Activated T-cell treated with anti-CD3 and anti-CD28 coated beads for 48 hours (primary cell): Measurements from ENCODE around the gene RCC1.
"Not testable (repeated sequence)": the region's sequence is repeated elsewhere in the genome, so short reads cannot be mapped to it uniquely, and the experiment has no call there.

ENCODE experiments used
- DNase-seq: peaks from one replicate; pipeline ENCODE4 v3.0.0-alpha.2; 2020; ENCODE audit warnings: low read depth

RCC1 gene

GRCh38 chr1:28510970-28511440, 5.2 kb downstream of the RCC1 start:
- no peak for DNase-seq

GRCh38 chr1:28512058-28512611, 6.3 kb downstream of the RCC1 start:
- DNase-seq = peak; percentile 36

- DNase-seq = not testable (repeated sequence)
Observed at GRCh38 chr1:28514445-28514933, 8.6 kb downstream of the RCC1 start.

- DNase-seq = no peak
Observed at GRCh38 chr1:28516518-28516956, 10.7 kb downstream of the RCC1 start.

- no peak for DNase-seq
Observed at GRCh38 chr1:28517649-28517999, 11.8 kb downstream of the RCC1 start.

GRCh38 chr1:28518000-28518744, 12.3 kb downstream of the RCC1 start:
- peak; percentile 91 for DNase-seq

- peak; percentile 52 for DNase-seq
Observed at GRCh38 chr1:28518745-28519341, 13.0 kb downstream of the RCC1 start.

GRCh38 chr1:28519946-28520725, 14.3 kb downstream of the RCC1 start:
- DNase-seq = no peak

- DNase-seq = not testable (repeated sequence)
Observed at GRCh38 chr1:28520796-28521195, 15.0 kb downstream of the RCC1 start.

GRCh38 chr1:28521502-28522164, 15.8 kb downstream of the RCC1 start:
- DNase-seq = no peak

GRCh38 chr1:28522537-28522936, 16.7 kb downstream of the RCC1 start:
- DNase-seq = not testable (repeated sequence)

GRCh38 chr1:28525002-28525642, 19.3 kb downstream of the RCC1 start:
- not testable (repeated sequence) for DNase-seq

GRCh38 chr1:28526886-28527285, 21.0 kb downstream of the RCC1 start:
- no peak for DNase-seq

- DNase-seq = no peak
Observed at GRCh38 chr1:28530456-28530855, 24.6 kb downstream of the RCC1 start.

- DNase-seq = no peak
Observed at GRCh38 chr1:28534671-28535070, 28.8 kb downstream of the RCC1 start.

- no peak for DNase-seq
Observed at GRCh38 chr1:28535180-28535579, 29.3 kb downstream of the RCC1 start.

- no peak for DNase-seq
Observed at GRCh38 chr1:28537457-28538199, 31.8 kb downstream of the RCC1 start.

- no peak for DNase-seq
Observed at GRCh38 chr1:28538286-28538685, 32.4 kb downstream of the RCC1 start.

GRCh38 chr1:28540651-28541050, 34.8 kb downstream of the RCC1 start:
- DNase-seq = no peak

GRCh38 chr1:28541414-28542015, 35.7 kb downstream of the RCC1 start:
- DNase-seq = not testable (repeated sequence)
